Measurements from ENCODE around the gene LNP1.

GRCh38 chr3:100480081-100480480 lies 78.7 kb downstream of the LNP1 start:
- TF ChIP-seq CTCF (IDR thresholded peaks at IDR 0.05) = no peak
- TF ChIP-seq POLR2A (IDR thresholded peaks at IDR 0.05; ENCODE audit: low read depth) = no peak
